GM20000 (cell line): ENCODE data around the gene PDE11A.

Experiments used
- DNase-seq: peaks from one replicate; pipeline ENCODE4 v3.0.0; 2012; ENCODE audit warnings: low spot score
- CTCF ChIP-seq: IDR thresholded peaks from 2 replicates; pipeline ENCODE4 v1.5.1; 2012; ENCODE audit warnings: mild to moderate bottlenecking, control low read depth; ENCODE audit errors: extremely low read depth, missing control alignments

Gene PDE11A

GRCh38 chr2:177680866-177681712, 391.5 kb downstream of the PDE11A start:
- DNase-seq, result no peak
- TF ChIP-seq CTCF, result no peak

GRCh38 chr2:177679611-177680605, 392.7 kb downstream of the PDE11A start:
- no peak for TF ChIP-seq CTCF
- DNase-seq, result no peak

GRCh38 chr2:177678939-177679338, 393.6 kb downstream of the PDE11A start:
- no peak for DNase-seq
- no peak for TF ChIP-seq CTCF

GRCh38 chr2:177676636-177677035, 395.9 kb downstream of the PDE11A start:
- TF ChIP-seq CTCF, result no peak
- DNase-seq, result no peak

- DNase-seq, result no peak
Observed at GRCh38 chr2:177675825-177676224, 396.8 kb downstream of the PDE11A start.

GRCh38 chr2:177675350-177675821, 397.2 kb downstream of the PDE11A start:
- no peak for TF ChIP-seq CTCF
- no peak for DNase-seq

More at GRCh38 chr2:177675825-177676224, 396.8 kb downstream of the PDE11A start:
- no peak for TF ChIP-seq CTCF
